ENCODE data around the gene ADGRA3. TPM values are rescaled to one million over a fixed set of nuclear protein-coding genes. Genes with fewer than 3 reads are reported as not detected.

ADGRA3 gene
- total RNA-seq, 1 experiment from 2014 or later, result 56.5 TPM

DNA sequence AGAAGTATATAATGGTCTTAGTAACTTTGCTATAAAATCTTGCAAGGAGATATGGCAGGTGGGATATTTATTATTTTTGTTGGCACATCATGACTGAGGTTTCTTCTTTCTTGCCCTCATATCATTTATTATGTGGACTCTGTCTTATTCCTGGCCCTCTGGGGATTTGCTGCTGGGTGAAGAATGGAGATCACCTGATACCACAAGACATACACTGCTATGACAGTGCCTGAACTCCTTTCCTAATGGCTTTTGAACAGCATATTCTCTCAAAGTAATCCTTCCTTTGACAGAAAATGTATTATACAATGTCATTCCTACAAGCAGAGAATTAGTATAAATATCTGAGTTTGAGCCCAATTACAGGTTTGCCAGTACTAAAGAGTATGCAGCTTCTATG is 22.0 kb upstream of the ADGRA3 start:
- Histone ChIP-seq H4K8ac (replicated peaks; ENCODE audit: insufficient read length, low read depth, low read length) (no peak overlapping the region), H2BK15ac (ENCODE audit: low read depth, low read length) (no peak overlapping the region), H3K18ac (ENCODE audit: insufficient read length, low read depth, low read length) (no peak overlapping the region), H3K4me1 (ENCODE audit: insufficient read depth, low read length) (no peaks in the 10 kb centered on the region), H3K27ac (ENCODE audit: insufficient read length, low read depth, low read length) (no peak overlapping the region), H4K91ac (ENCODE audit: insufficient read length, low read depth, low read length) (no peak overlapping the region), H3K4ac (ENCODE audit: low read depth, low read length) (no peak overlapping the region), H3K9me3 (ENCODE audit: control insufficient read depth, low read depth, low read length) (peaks cover 12% of the 10 kb centered on the region), H3K9ac (ENCODE audit: extremely low read depth, insufficient read length, low read length) (no peak overlapping the region), H2BK12ac (ENCODE audit: insufficient read length, low read depth, low read length) (no peak overlapping the region), H3K79me2 (ENCODE audit: insufficient read depth, low read length) (no peaks in the 10 kb centered on the region), H2BK120ac (ENCODE audit: low read depth, low read length, poor library complexity, severe bottlenecking) (no peak overlapping the region), H3K79me1 (ENCODE audit: insufficient read depth, low read depth, low read length, poor library complexity, severe bottlenecking) (no peaks in the 10 kb centered on the region), H2AK5ac (ENCODE audit: insufficient read length, low read length) (no peak overlapping the region), H3K23me2 (ENCODE audit: insufficient read length, low read depth, low read length, poor library complexity, severe bottlenecking) (no peaks in the 10 kb centered on the region), H3K4me2 (ENCODE audit: insufficient read depth, insufficient read length, low read length) (no peak overlapping the region), H2BK5ac (ENCODE audit: insufficient read length, low read length) (no peak overlapping the region), H4K20me1 (ENCODE audit: control insufficient read depth, insufficient read depth, insufficient read length) (no peaks in the 10 kb centered on the region), H4K5ac (ENCODE audit: insufficient read length, low read depth, low read length) (no peak overlapping the region), H2AFZ (ENCODE audit: low read length) (no peak overlapping the region), H3K23ac (ENCODE audit: insufficient read length, low read depth, low read length) (no peak overlapping the region), H3T11ph (ENCODE audit: low read length) (no peak overlapping the region), H3K14ac (ENCODE audit: insufficient read depth, low read length) (no peak overlapping the region), H3K56ac (ENCODE audit: insufficient read length, low read depth, low read length) (no peak overlapping the region), H3K27me3 (ENCODE audit: insufficient read depth, low read length) (no peaks in the 10 kb centered on the region), H2BK20ac (ENCODE audit: low read depth, low read length, poor library complexity, severe bottlenecking) (no peak overlapping the region)
- no peaks in the 10 kb centered on the region for H3K27me3 Mint-ChIP-seq (ENCODE audit: low read depth)
- no peaks in the 10 kb centered on the region for H3K4me1 Mint-ChIP-seq
- peaks cover 25 to 26% of the 10 kb centered on the region in 2 experiments for H3K9me3 Mint-ChIP-seq
- no peak overlapping the region for H3K4me3 Mint-ChIP-seq
- H3K36me3 Mint-ChIP-seq (ENCODE audit: insufficient read depth in 1 of 3, low read depth in 3 of 3), result peaks cover 4 to 26% (median 20%) of the 10 kb centered on the region in 3 experiments
- no peak for DNase-seq
- H3K27ac Mint-ChIP-seq, result no peak overlapping the region
- TF ChIP-seq, protein P1, sequence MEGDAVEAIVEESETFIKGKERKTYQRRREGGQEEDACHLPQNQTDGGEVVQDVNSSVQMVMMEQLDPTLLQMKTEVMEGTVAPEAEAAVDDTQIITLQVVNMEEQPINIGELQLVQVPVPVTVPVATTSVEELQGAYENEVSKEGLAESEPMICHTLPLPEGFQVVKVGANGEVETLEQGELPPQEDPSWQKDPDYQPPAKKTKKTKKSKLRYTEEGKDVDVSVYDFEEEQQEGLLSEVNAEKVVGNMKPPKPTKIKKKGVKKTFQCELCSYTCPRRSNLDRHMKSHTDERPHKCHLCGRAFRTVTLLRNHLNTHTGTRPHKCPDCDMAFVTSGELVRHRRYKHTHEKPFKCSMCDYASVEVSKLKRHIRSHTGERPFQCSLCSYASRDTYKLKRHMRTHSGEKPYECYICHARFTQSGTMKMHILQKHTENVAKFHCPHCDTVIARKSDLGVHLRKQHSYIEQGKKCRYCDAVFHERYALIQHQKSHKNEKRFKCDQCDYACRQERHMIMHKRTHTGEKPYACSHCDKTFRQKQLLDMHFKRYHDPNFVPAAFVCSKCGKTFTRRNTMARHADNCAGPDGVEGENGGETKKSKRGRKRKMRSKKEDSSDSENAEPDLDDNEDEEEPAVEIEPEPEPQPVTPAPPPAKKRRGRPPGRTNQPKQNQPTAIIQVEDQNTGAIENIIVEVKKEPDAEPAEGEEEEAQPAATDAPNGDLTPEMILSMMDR (conservative IDR thresholded peaks at IDR 0.05), result no peak

Data from H9 (cell line).